B cell (primary cell): Measurements from ENCODE around the gene FMNL3. TPM values are rescaled to one million over a fixed set of nuclear protein-coding genes. Genes with fewer than 3 reads are reported as not detected.
A peak's percentile ranks its signal among the peaks of the same experiment; 100 is the strongest.

ENCODE experiments used
- ATAC-seq: fragments of 200-7000 bp; cut with Tn5 transposase; one replicate; pipeline ENCODE4 v1.10.0; 2021; ENCODE audit warnings: low read depth, mild to moderate bottlenecking, moderate number of reproducible peaks, moderate library complexity
- CTCF ChIA-PET: fragments of 350-600 bp; sonication (Branson Sonifier 250); formaldehyde crosslinking; loops from one replicate; lab custom pipeline; 2021; ENCODE audit warnings: antibody characterized with exemption, inconsistent platforms; lab: Charles Lee
- POLR2A ChIA-PET: fragments of 350-600 bp; sonication (Branson Sonifier 250); formaldehyde crosslinking; loops from one replicate; lab custom pipeline; 2021; ENCODE audit warnings: antibody characterized with exemption; lab: Charles Lee
- DNase-seq: peaks from one replicate; pipeline ENCODE4 v3.0.0; 2013
- H2AFZ ChIP-seq: 2 replicates; pipeline ENCODE4 v1.6.1; 2012; ENCODE audit warnings: mild to moderate bottlenecking, low read depth, low read length; ENCODE audit not compliant: insufficient read depth, poor library complexity, severe bottlenecking
- H3K27ac ChIP-seq, 2 donors: 1 replicate in 1 of 2; 2 replicates in 1 of 2; pipeline ENCODE4 v1.5.1; 2012 to 2013; ENCODE audit warnings: low read length in 2 of 2, mild to moderate bottlenecking in 2 of 2, moderate library complexity in 1 of 2
- H3K27me3 ChIP-seq, 4 experiments: fragments of 200-600 bp in 1 of 4; sonication (generic) in 1 of 4; replicated peaks in 1 of 4; 1 replicate in 2 of 4; 2 replicates in 2 of 4; pipeline versions ENCODE4 v1.6.1 to v1.7.0; 2013 to 2016; ENCODE audit warnings: low read length in 3 of 4, mild to moderate bottlenecking in 2 of 4, mixed read lengths in 1 of 4, moderate library complexity in 1 of 4; ENCODE audit not compliant: insufficient read depth in 4 of 4, control insufficient read depth in 3 of 4; ENCODE audit errors: control extremely low read depth in 1 of 4
- H3K36me3 ChIP-seq, 2 experiments: replicated peaks in 1 of 2; 1 replicate in 1 of 2; 2 replicates in 1 of 2; pipeline versions ENCODE4 v1.6.1 to v1.7.1; 2013; ENCODE audit warnings: low read length in 1 of 2; ENCODE audit not compliant: insufficient read depth in 2 of 2, control insufficient read depth in 1 of 2; ENCODE audit errors: control extremely low read depth in 1 of 2, extremely low read depth in 1 of 2
- H3K4me1 ChIP-seq, 2 donors: fragments of 200-600 bp in 1 of 2; sonication (generic) in 1 of 2; 1 replicate in 1 of 2; 2 replicates in 1 of 2; pipeline versions ENCODE4 v1.5.1 to v1.6.1; 2013 to 2017; ENCODE audit warnings: low read length in 2 of 2; ENCODE audit not compliant: control insufficient read depth in 2 of 2, insufficient read depth in 2 of 2
- H3K4me2 ChIP-seq: replicated peaks from 2 replicates; pipeline ENCODE3; 2012; ENCODE audit warnings: mild to moderate bottlenecking, low read depth, low read length; ENCODE audit not compliant: poor library complexity, severe bottlenecking
- H3K4me3 ChIP-seq, 5 experiments: fragments of 200-600 bp in 1 of 5; sonication (generic) in 1 of 5; 1 replicate in 3 of 5; 2 replicates in 2 of 5; pipeline versions ENCODE4 v1.5.1 to v1.7.0; 2011 to 2016; ENCODE audit warnings: low read length in 4 of 5, mild to moderate bottlenecking in 4 of 5, low read depth in 2 of 5, control low read depth in 1 of 5, moderate library complexity in 1 of 5; ENCODE audit not compliant: insufficient read depth in 1 of 5; ENCODE audit errors: control extremely low read depth in 1 of 5, extremely low read depth in 1 of 5
- H3K79me2 ChIP-seq: fragments of 200-600 bp; sonication (generic); one replicate; pipeline ENCODE4 v1.6.0; 2016; ENCODE audit warnings: low read length; ENCODE audit not compliant: control insufficient read depth, insufficient read depth
- H3K9ac ChIP-seq: fragments of 200-600 bp; sonication (generic); 2 replicates; pipeline ENCODE4 v1.6.1; 2017; ENCODE audit warnings: mild to moderate bottlenecking, low read length, moderate library complexity
- H3K9me3 ChIP-seq, 3 donors: one replicate each; pipeline versions ENCODE4 v1.6.1 to v1.7.1; 2013; ENCODE audit warnings: low read length in 2 of 3; ENCODE audit not compliant: control insufficient read depth in 2 of 3, insufficient read depth in 1 of 3; ENCODE audit errors: control extremely low read depth in 1 of 3
- H4K20me1 ChIP-seq: 2 replicates; pipeline ENCODE4 v1.6.0; 2012; ENCODE audit warnings: mild to moderate bottlenecking, low read length; ENCODE audit not compliant: insufficient read depth, control insufficient read depth, poor library complexity, severe bottlenecking
- H3K27ac Mint-ChIP-seq: one replicate; pipeline ENCODE4 v1.8.0; 2021; ENCODE audit warnings: mixed read lengths
- H3K27me3 Mint-ChIP-seq: one replicate; pipeline ENCODE4 v1.8.0; 2021; ENCODE audit warnings: mixed read lengths
- H3K4me1 Mint-ChIP-seq: one replicate; pipeline ENCODE4 v1.8.0; 2021; ENCODE audit warnings: mixed read lengths
- H3K4me3 Mint-ChIP-seq: one replicate; pipeline ENCODE4 v1.8.0; 2021; ENCODE audit warnings: mixed read lengths
- H3K9me3 Mint-ChIP-seq: one replicate; pipeline ENCODE4 v1.8.0; 2022; ENCODE audit warnings: mixed read lengths; ENCODE audit not compliant: insufficient read depth
- EZH2 ChIP-seq: IDR thresholded peaks from 2 replicates; pipeline ENCODE4 v1.6.1; 2012; ENCODE audit warnings: borderline replicate concordance, low read depth, mild to moderate bottlenecking, moderate library complexity, low read length; ENCODE audit not compliant: insufficient read depth, poor library complexity, severe bottlenecking
- WGBS: methylation state at CpG from one replicate; pipeline ENCODE4 v1.1.5; 2013; ENCODE audit warnings: missing lambda C conversion rate; ENCODE audit not compliant: insufficient coverage; 5-methylcytosine and 5-hydroxymethylcytosine counted together
- intact Hi-C: fragments of 100-400 bp; cut with micrococcal nuclease; formaldehyde crosslinking; loops from one replicate; pipeline ENCODE4 v1.10.0; 2022
- polyA plus RNA-seq: library from polyadenylated mRNA; depleted of rRNA; stranded (reverse); fragments of >200 nt; gene quantifications from 2 replicates; pipeline ENCODE4 v1.2.3, GENCODE V29; 2012
- total RNA-seq, 2 donors: library from RNA; stranded (reverse); fragments of 120-200 nt in 1 of 2; gene quantifications; 1 replicate in 1 of 2; 2 replicates in 1 of 2; pipeline versions ENCODE4 v1.2.3 to v1.2.4, GENCODE V29; 2013 to 2022
- TF ChIP-seq, protein P1 (sequence below): fragments of 200-600 bp; IDR thresholded peaks from one replicate; pipeline ENCODE4 v1.8.0; 2022; ENCODE audit warnings: antibody characterized with exemption, mild to moderate bottlenecking

Gene FMNL3
- total and polyA plus RNA-seq, 2 donors (not counting 1 experiment from before 2014, with no cell fraction given): 19.3 to 69.9 TPM

DNA sequence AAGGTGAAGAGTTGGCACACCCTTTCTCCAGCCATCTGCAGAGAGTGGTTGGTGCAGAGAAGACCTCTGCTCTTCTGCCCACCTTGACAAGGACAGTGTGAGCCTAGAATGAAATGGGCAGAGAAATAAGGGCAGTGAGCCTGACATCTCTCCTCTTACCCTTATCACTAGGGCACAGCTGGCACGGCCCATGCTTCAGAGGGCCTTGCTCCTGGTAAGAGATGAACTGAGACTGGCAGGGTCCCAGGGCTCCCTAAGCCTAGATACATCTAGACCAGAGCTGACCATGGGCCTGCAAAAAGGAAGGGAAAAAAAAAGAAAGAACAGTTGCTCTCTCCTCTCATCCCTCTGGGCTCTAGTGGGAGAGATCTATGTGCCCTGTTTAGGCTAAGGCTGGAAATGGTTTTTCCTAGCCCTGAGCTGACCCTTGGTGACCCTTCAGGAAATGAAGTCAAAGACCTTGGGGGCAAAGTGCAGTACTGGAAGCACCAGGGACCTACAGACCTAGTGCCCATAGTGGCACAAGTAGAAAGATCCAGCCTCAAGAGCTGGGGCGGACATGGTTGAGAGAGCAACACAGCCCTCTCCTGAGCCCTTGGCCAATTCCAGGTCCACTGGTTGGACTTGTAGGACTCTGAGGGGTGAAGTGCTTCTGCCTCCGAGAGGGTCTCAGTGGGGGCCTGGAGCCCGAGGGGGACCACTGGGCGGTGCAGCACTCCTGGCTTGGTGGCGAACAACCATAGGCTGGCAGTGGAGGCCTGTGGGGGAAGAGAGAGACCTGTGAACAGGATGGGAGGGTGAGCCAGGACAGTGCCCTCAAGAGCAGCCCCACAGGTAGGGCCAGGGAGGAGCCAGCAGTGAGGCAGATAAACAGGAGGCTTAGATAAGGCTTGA lies 61.8 kb downstream of the FMNL3 start:
- Histone ChIP-seq H3K4me1 (peaks cover 16 to 18% of the 10 kb centered on the region in 2 donors), H3K4me2 (peak overlapping the region; percentile 33), H3K27ac (peak overlapping the region in 1 of 2 donors; percentile 52), H3K4me3 (no peak overlapping the region), H2AFZ (peak overlapping the region; percentile 17), H3K27me3 (no peaks in the 10 kb centered on the region), H3K79me2 (no peaks in the 10 kb centered on the region), H3K9ac (no peak overlapping the region), H4K20me1 (no peaks in the 10 kb centered on the region), H3K36me3 (peaks cover 3 to 62% of the 10 kb centered on the region in 2 experiments), H3K9me3 (no peaks in the 10 kb centered on the region)
- 96% methylated on average over 5 of the region's 6 CpGs for WGBS
- POLR2A ChIA-PET: interaction anchor here (0.6 to 3.0 kb wide), 4 partner anchors 16 to 61 kb away, joined by 3 to 20 read pairs (median 8); partner anchors contain the start of gene FMNL3
- CTCF ChIA-PET: interaction anchor here (0.7 to 12.5 kb wide), 26 partner anchors 9 to 1782 kb away, joined by 3 to 372 read pairs (median 6); partner anchors contain the start of genes FMNL3, PRPF40B and TMBIM6
- no peaks in the 10 kb centered on the region for H3K9me3 Mint-ChIP-seq
- H3K27ac Mint-ChIP-seq: peak overlapping the region; percentile 76
- H3K4me3 Mint-ChIP-seq: no peak overlapping the region
- peaks cover 18% of the 10 kb centered on the region for H3K4me1 Mint-ChIP-seq
- no peaks in the 10 kb centered on the region for H3K27me3 Mint-ChIP-seq
- TF ChIP-seq, protein P1, sequence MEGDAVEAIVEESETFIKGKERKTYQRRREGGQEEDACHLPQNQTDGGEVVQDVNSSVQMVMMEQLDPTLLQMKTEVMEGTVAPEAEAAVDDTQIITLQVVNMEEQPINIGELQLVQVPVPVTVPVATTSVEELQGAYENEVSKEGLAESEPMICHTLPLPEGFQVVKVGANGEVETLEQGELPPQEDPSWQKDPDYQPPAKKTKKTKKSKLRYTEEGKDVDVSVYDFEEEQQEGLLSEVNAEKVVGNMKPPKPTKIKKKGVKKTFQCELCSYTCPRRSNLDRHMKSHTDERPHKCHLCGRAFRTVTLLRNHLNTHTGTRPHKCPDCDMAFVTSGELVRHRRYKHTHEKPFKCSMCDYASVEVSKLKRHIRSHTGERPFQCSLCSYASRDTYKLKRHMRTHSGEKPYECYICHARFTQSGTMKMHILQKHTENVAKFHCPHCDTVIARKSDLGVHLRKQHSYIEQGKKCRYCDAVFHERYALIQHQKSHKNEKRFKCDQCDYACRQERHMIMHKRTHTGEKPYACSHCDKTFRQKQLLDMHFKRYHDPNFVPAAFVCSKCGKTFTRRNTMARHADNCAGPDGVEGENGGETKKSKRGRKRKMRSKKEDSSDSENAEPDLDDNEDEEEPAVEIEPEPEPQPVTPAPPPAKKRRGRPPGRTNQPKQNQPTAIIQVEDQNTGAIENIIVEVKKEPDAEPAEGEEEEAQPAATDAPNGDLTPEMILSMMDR: no peak
- no peak for TF ChIP-seq EZH2
- DNase-seq: no peak
- intact Hi-C loops: loop anchor here (2.0 kb wide), 1 partner anchor 53 kb away; no protein-coding TSS in a partner anchor
- ATAC-seq: no peak
